CD4-positive, alpha-beta T cell (primary cell): ENCODE results near the gene CSF2RB. TPM values are rescaled to one million over a fixed set of nuclear protein-coding genes. Genes with fewer than 3 reads are reported as not detected.

Experiments
- ATAC-seq: fragments of 200-7000 bp; cut with Tn5 transposase; one replicate; pipeline ENCODE4 v1.10.0; 2022; ENCODE audit warnings: mild to moderate bottlenecking; ENCODE audit not compliant: poor library complexity
- CTCF ChIA-PET: fragments of 350-600 bp; sonication (Branson Sonifier 250); formaldehyde crosslinking; loops from one replicate; lab custom pipeline; 2021; ENCODE audit warnings: antibody characterized with exemption, inconsistent platforms; lab: Charles Lee
- POLR2A ChIA-PET: fragments of 350-600 bp; sonication (Branson Sonifier 250); formaldehyde crosslinking; loops from one replicate; lab custom pipeline; 2021; ENCODE audit warnings: antibody characterized with exemption, inconsistent platforms; lab: Charles Lee
- DNase-seq, 14 experiments: peaks; one replicate each; pipeline ENCODE4 v3.0.0-alpha.2; 2013 to 2020; ENCODE audit warnings: mixed read lengths in 2 of 14
- H3K27ac ChIP-seq, 2 donors: one replicate each; pipeline versions ENCODE4 v1.5.1 to v1.7.0; 2013; ENCODE audit warnings: low read length in 2 of 2, low read depth in 1 of 2, mild to moderate bottlenecking in 1 of 2
- H3K27me3 ChIP-seq, 2 experiments: 1 replicate in 1 of 2; 2 replicates in 1 of 2; pipeline versions ENCODE4 v1.6.1 to v1.7.0; 2013; ENCODE audit warnings: low read length in 2 of 2, control low read depth in 1 of 2, mild to moderate bottlenecking in 1 of 2, moderate library complexity in 1 of 2; ENCODE audit not compliant: insufficient read depth in 2 of 2, control insufficient read depth in 1 of 2
- H3K36me3 ChIP-seq: one replicate; pipeline ENCODE4 v1.6.1; 2013; ENCODE audit warnings: low read length, control low read depth; ENCODE audit not compliant: insufficient read depth
- H3K4me1 ChIP-seq: one replicate; pipeline ENCODE4 v1.6.1; 2013; ENCODE audit warnings: low read length, control low read depth; ENCODE audit not compliant: insufficient read depth
- H3K4me3 ChIP-seq: one replicate; pipeline ENCODE4 v1.5.1; 2013; ENCODE audit warnings: mild to moderate bottlenecking, low read length, moderate library complexity
- H3K9me3 ChIP-seq, 2 experiments: 1 replicate in 1 of 2; 2 replicates in 1 of 2; pipeline versions ENCODE4 v1.6.1 to v1.7.0; 2013; ENCODE audit warnings: low read length in 2 of 2, mild to moderate bottlenecking in 2 of 2, control low read depth in 1 of 2, moderate library complexity in 1 of 2; ENCODE audit not compliant: control insufficient read depth in 1 of 2, insufficient read depth in 1 of 2
- H3K27ac Mint-ChIP-seq: one replicate; pipeline ENCODE4 v1.8.0; 2020; ENCODE audit warnings: mixed read lengths
- H3K27me3 Mint-ChIP-seq: one replicate; pipeline ENCODE4 v1.8.0; 2021; ENCODE audit warnings: mixed read lengths
- H3K36me3 Mint-ChIP-seq: one replicate; pipeline ENCODE4 v1.8.0; 2021; ENCODE audit warnings: low read depth, mixed read lengths
- H3K4me1 Mint-ChIP-seq: one replicate; pipeline ENCODE4 v1.8.0; 2021; ENCODE audit warnings: low read depth, mixed read lengths
- H3K4me3 Mint-ChIP-seq: one replicate; pipeline ENCODE4 v1.8.0; 2020; ENCODE audit warnings: mild to moderate bottlenecking, mixed read lengths
- H3K9me3 Mint-ChIP-seq: one replicate; pipeline ENCODE4 v1.8.0; 2020; ENCODE audit warnings: mixed read lengths
- CTCF ChIP-seq: fragments of 200-600 bp; IDR thresholded peaks from one replicate; pipeline ENCODE4 v1.8.0; 2022; ENCODE audit warnings: antibody characterized with exemption, mild to moderate bottlenecking
- intact Hi-C, 2 experiments: fragments of 100-400 bp; cut with DNase I in 1 of 2; cut with micrococcal nuclease in 1 of 2; formaldehyde crosslinking; loops; one replicate each; pipeline versions ENCODE4 v1.15.1 to v1.9.0; 2023 to 2025; cut with DNase I, micrococcal nuclease
- total RNA-seq, 174 experiments: library from RNA in 2 of 174; stranded (reverse) in 2 of 174; gene quantifications; one replicate each; pipeline ENCODE4 v1.2.3 and lab custom pipeline; 2021 to 2026

CSF2RB gene
- total RNA-seq, 2 experiments from 2014 or later = 1.5 TPM

DNA sequence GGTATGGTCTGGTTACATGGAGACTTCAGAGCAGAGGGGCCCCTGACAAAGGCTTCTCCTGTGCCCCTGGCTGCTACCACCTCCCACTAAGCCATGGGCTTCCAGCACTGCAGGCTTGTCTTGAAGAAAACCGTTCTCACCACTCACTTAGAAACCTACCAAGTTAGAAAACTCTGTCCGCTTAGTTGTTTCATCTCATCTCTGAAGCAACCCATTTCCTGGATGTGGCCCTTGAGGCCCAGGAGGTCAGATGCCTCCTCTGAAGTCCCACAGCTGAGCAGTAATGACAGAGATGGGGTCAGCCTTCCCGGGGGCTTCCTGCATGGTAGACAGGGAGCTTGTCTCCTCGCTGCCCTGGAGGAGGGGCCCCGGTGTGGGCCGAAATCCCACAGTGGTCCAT, 12.9 kb downstream of the CSF2RB start:
- DNase-seq = no peak
- Mint-ChIP-seq H3K27me3 (peaks cover 13% of the 10 kb centered on the region), H3K4me1 (no peaks in the 10 kb centered on the region), H3K9me3 (no peaks in the 10 kb centered on the region), H3K36me3 (no peaks in the 10 kb centered on the region), H3K4me3 (no peak overlapping the region), H3K27ac (no peak overlapping the region)
- peaks cover 0 to 12% of the 10 kb centered on the region in 2 experiments for H3K27me3 ChIP-seq
- ATAC-seq = no peak
- no peak overlapping the region for H3K27ac ChIP-seq
- intact Hi-C loops = no loop called here
- no peaks in the 10 kb centered on the region for H3K36me3 ChIP-seq
- peaks cover 0 to 4% of the 10 kb centered on the region in 2 experiments for H3K9me3 ChIP-seq
- ChIA-PET CTCF (no interaction called here), POLR2A (no interaction called here)
- no peaks in the 10 kb centered on the region for H3K4me1 ChIP-seq
- no peak overlapping the region for H3K4me3 ChIP-seq
- TF ChIP-seq CTCF = no peak

DNA sequence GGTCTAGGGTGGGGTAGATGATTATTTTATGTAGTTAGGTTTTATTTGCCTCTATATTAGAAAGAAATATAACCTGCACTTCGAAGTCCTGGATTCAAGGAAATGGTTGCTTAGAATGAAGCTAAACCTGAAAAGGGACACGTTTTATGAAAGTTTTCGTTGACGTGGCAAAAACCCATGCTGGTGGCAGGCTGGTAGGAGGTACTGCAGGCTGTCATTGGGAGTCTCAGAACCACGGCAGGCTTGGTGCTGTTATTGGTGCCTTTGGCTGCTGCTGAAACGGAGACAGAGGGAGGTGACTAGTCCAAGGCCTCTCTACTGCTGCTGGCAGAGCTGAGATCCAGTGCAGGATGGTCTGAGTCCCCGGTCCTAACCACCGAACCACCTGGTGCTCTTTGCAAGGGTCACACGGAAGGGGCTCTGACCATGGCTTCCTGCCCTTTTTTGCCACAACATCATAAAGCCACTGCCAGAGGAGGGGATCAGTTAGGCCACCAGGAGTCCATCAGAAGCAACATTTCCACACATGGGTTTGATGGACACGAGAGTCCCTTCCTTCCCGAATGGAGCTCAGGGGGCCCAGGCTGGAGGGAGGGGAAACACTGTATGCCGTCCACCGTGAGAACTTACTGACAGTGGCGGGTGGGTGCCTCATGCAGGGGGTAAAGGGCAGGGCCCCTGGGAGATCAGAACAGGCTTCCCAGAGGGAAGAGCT, 13.4 kb downstream of the CSF2RB start:
- H3K36me3 ChIP-seq = no peaks in the 10 kb centered on the region
- Mint-ChIP-seq H3K9me3 (no peaks in the 10 kb centered on the region), H3K4me3 (no peak overlapping the region), H3K4me1 (no peaks in the 10 kb centered on the region), H3K27ac (no peak overlapping the region), H3K36me3 (no peaks in the 10 kb centered on the region), H3K27me3 (peaks cover 11% of the 10 kb centered on the region)
- no peak overlapping the region for H3K4me3 ChIP-seq
- ATAC-seq (no peak), DNase-seq (no peak)
- CTCF ChIA-PET = no interaction called here
- intact Hi-C loops = no loop called here
- no peak overlapping the region for H3K27ac ChIP-seq
- no peak for TF ChIP-seq CTCF
- peaks cover 0 to 4% of the 10 kb centered on the region in 2 experiments for H3K9me3 ChIP-seq
- peaks cover 0 to 12% of the 10 kb centered on the region in 2 experiments for H3K27me3 ChIP-seq
- H3K4me1 ChIP-seq = no peaks in the 10 kb centered on the region
- POLR2A ChIA-PET = no interaction called here

- Histone ChIP-seq H3K36me3 (no peaks in the 10 kb centered on the region), H3K9me3 (peaks cover 0 to 4% of the 10 kb centered on the region in 2 experiments), H3K27me3 (peaks cover 0 to 9% of the 10 kb centered on the region in 2 experiments), H3K4me1 (no peaks in the 10 kb centered on the region), H3K27ac (no peak overlapping the region), H3K4me3 (no peak overlapping the region)
- no peaks in the 10 kb centered on the region for H3K4me1 Mint-ChIP-seq
- H3K4me3 Mint-ChIP-seq = no peak overlapping the region
- no peak for TF ChIP-seq CTCF
- H3K27me3 Mint-ChIP-seq = peaks cover 11% of the 10 kb centered on the region
- DNase-seq (no peak), ATAC-seq (no peak)
- intact Hi-C loops = no loop called here
- POLR2A ChIA-PET = no interaction called here
- CTCF ChIA-PET = no interaction called here
- no peak overlapping the region for H3K27ac Mint-ChIP-seq
- H3K9me3 Mint-ChIP-seq = no peaks in the 10 kb centered on the region
- no peaks in the 10 kb centered on the region for H3K36me3 Mint-ChIP-seq
Measured at GRCh38 chr22:36927671-36928070, 14.2 kb downstream of the CSF2RB start.
